ENCODE measurements around the gene SLIT3.
A peak's percentile ranks its signal among the peaks of the same experiment; 100 is the strongest.

Gene SLIT3

GRCh38 chr5:169299191-169299662, 1.7 kb downstream of the SLIT3 start:
- DNase-seq = no peak

GRCh38 chr5:169298193-169298592, 2.7 kb downstream of the SLIT3 start:
- no peak for DNase-seq

GRCh38 chr5:169296419-169297143, 4.4 kb downstream of the SLIT3 start:
- no peak for DNase-seq

GRCh38 chr5:169295306-169295705, 5.6 kb downstream of the SLIT3 start:
- no peak for DNase-seq

- no peak for DNase-seq
Measured at GRCh38 chr5:169294621-169295020, 6.3 kb downstream of the SLIT3 start.

GRCh38 chr5:169291877-169292276, 9.1 kb downstream of the SLIT3 start:
- no peak for DNase-seq

GRCh38 chr5:169290895-169291294, 10.0 kb downstream of the SLIT3 start:
- DNase-seq = no peak

GRCh38 chr5:169289520-169289919, 11.4 kb downstream of the SLIT3 start:
- DNase-seq = no peak

- DNase-seq = peak in 1 of 51 donors; percentile 30
Measured at GRCh38 chr5:169288066-169288930, 12.6 kb downstream of the SLIT3 start.

- DNase-seq = no peak
Measured at GRCh38 chr5:169287529-169287928, 13.4 kb downstream of the SLIT3 start.

GRCh38 chr5:169286572-169287300, 14.2 kb downstream of the SLIT3 start:
- peak in 4 of 51 donors; percentile 3 to 45 (median 22) for DNase-seq

- DNase-seq = no peak
Measured at GRCh38 chr5:169283887-169284286, 17.1 kb downstream of the SLIT3 start.

GRCh38 chr5:169281625-169282024, 19.3 kb downstream of the SLIT3 start:
- DNase-seq = no peak

- DNase-seq = no peak
Measured at GRCh38 chr5:169280696-169281095, 20.2 kb downstream of the SLIT3 start.

- peak in 1 of 51 donors; percentile 24 for DNase-seq
Measured at GRCh38 chr5:169280286-169280685, 20.7 kb downstream of the SLIT3 start.

GRCh38 chr5:169279125-169279524, 21.8 kb downstream of the SLIT3 start:
- DNase-seq = no peak

- no peak for DNase-seq
Measured at GRCh38 chr5:169273881-169274280, 27.1 kb downstream of the SLIT3 start.

GRCh38 chr5:169273451-169273850, 27.5 kb downstream of the SLIT3 start:
- DNase-seq = no peak

- DNase-seq = no peak
Measured at GRCh38 chr5:169272731-169273427, 28.1 kb downstream of the SLIT3 start.

GRCh38 chr5:169272111-169272510, 28.8 kb downstream of the SLIT3 start:
- no peak for DNase-seq

- DNase-seq = no peak
Measured at GRCh38 chr5:169270827-169271226, 30.1 kb downstream of the SLIT3 start.
